Measurements from ENCODE around the gene KCNK10.

KCNK10 gene

DNA sequence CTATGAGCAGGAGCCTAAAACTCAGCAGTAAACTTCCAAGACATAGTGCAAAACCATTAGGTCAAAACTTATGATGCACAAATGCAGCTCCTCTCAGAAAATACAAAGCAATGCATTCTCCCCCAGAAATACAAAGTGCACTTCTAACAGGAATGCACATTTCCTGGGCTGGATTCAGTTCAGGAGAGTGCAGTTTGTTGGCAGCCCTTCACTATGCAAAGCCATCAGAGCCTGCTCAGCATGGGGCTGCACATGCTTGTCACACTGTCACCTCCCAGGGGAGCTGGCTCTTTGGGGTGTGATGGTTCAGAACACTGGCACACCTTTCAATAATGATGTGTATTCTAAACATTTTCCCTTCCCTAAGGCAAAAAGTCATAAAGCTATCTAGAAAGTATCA lies 110.4 kb downstream of the KCNK10 start:
- H3K4me3 ChIP-seq (ENCODE audit: low read depth, low read length, poor library complexity, severe bottlenecking) = no peak overlapping the region
- no peak overlapping the region for H3K27ac ChIP-seq (ENCODE audit: low read depth, low read length, poor library complexity, severe bottlenecking)
- no peaks in the 10 kb centered on the region for H3K9me2 ChIP-seq (ENCODE audit: low read depth, low read length)
- H2AFZ ChIP-seq (ENCODE audit: low read length) = no peak overlapping the region
- H3K36me3 ChIP-seq (ENCODE audit: insufficient read depth, low read length) = no peaks in the 10 kb centered on the region
- H3K27me3 ChIP-seq (ENCODE audit: insufficient read depth, low read length) = no peaks in the 10 kb centered on the region
- no peak overlapping the region for H3K4me2 ChIP-seq (ENCODE audit: low read length)
- TF ChIP-seq EZH2 (IDR thresholded peaks at IDR 0.05; ENCODE audit: borderline replicate concordance, low read length) = no peak
- TF ChIP-seq, protein P1, sequence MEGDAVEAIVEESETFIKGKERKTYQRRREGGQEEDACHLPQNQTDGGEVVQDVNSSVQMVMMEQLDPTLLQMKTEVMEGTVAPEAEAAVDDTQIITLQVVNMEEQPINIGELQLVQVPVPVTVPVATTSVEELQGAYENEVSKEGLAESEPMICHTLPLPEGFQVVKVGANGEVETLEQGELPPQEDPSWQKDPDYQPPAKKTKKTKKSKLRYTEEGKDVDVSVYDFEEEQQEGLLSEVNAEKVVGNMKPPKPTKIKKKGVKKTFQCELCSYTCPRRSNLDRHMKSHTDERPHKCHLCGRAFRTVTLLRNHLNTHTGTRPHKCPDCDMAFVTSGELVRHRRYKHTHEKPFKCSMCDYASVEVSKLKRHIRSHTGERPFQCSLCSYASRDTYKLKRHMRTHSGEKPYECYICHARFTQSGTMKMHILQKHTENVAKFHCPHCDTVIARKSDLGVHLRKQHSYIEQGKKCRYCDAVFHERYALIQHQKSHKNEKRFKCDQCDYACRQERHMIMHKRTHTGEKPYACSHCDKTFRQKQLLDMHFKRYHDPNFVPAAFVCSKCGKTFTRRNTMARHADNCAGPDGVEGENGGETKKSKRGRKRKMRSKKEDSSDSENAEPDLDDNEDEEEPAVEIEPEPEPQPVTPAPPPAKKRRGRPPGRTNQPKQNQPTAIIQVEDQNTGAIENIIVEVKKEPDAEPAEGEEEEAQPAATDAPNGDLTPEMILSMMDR (IDR thresholded peaks at IDR 0.05; ENCODE audit: low read length) = no peak
- no peaks in the 10 kb centered on the region for H3K9me3 ChIP-seq (ENCODE audit: low read length)
- H3K9ac ChIP-seq (ENCODE audit: low read length) = no peak overlapping the region
- peaks cover 9% of the 10 kb centered on the region for H3K4me1 ChIP-seq (ENCODE audit: insufficient read depth, low read length, severe bottlenecking)
- H4K20me1 ChIP-seq (ENCODE audit: insufficient read depth, low read length) = no peaks in the 10 kb centered on the region
- no peaks in the 10 kb centered on the region for H3F3A ChIP-seq (ENCODE audit: insufficient read depth, low read length)
- no peaks in the 10 kb centered on the region for H3K79me2 ChIP-seq (ENCODE audit: insufficient read depth, low read length)

DNA sequence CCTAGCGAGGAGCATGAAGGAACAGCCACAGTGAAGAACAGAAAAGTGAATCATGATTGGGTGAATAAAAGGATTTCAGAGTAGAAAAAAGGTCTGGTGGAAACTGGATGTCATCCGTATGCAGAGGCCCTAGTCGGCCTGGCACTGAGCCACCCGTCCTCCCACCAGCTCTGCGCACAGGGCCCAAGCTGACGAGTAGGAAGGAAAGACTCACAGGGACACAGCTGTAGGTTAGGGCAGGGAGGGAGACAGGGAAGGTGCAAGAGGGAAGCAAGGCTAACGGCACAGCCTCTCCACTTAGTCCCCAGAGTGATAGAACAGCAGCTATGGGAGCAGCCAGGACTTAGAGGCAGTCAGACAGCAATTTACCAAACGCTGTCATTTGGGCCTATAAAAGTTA lies 112.6 kb downstream of the KCNK10 start:
- TF ChIP-seq, protein P1 (IDR thresholded peaks at IDR 0.05; ENCODE audit: low read length) = no peak
- no peak for TF ChIP-seq EZH2 (IDR thresholded peaks at IDR 0.05; ENCODE audit: borderline replicate concordance, low read length)

DNA sequence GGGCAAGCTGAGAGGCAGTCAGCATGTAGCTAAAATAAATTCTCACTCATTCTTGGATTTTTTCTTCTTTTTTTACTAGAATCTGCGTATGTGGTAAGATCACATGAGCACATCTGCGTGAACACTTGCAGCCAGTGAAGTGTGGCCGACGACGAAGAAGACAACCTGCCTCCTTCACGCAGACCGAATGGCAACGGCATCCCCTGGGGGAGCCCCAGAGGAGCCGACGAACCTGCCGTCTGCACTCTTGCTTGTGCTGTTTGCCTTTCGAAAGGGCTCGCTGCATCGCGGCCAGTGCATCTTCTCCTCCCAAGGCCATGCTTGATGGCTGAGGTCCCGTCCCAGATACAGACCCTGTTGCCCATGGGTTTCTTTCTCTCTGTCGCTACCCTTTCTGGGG lies 113.8 kb downstream of the KCNK10 start:
- Histone ChIP-seq H3K9me2 (ENCODE audit: low read depth, low read length) (no peaks in the 10 kb centered on the region), H3F3A (ENCODE audit: insufficient read depth, low read length) (no peaks in the 10 kb centered on the region), H3K27ac (ENCODE audit: low read depth, low read length, poor library complexity, severe bottlenecking) (no peak overlapping the region), H3K36me3 (ENCODE audit: insufficient read depth, low read length) (no peaks in the 10 kb centered on the region), H2AFZ (ENCODE audit: low read length) (no peak overlapping the region), H3K9me3 (ENCODE audit: low read length) (no peaks in the 10 kb centered on the region), H3K79me2 (ENCODE audit: insufficient read depth, low read length) (no peaks in the 10 kb centered on the region), H3K4me3 (ENCODE audit: low read depth, low read length, poor library complexity, severe bottlenecking) (peak overlapping the region; percentile 8), H3K27me3 (ENCODE audit: insufficient read depth, low read length) (no peaks in the 10 kb centered on the region), H4K20me1 (ENCODE audit: insufficient read depth, low read length) (no peaks in the 10 kb centered on the region), H3K4me1 (ENCODE audit: insufficient read depth, low read length, severe bottlenecking) (peaks cover 9% of the 10 kb centered on the region), H3K9ac (ENCODE audit: low read length) (no peak overlapping the region), H3K4me2 (ENCODE audit: low read length) (peak overlapping the region; percentile 20)
- no peak for TF ChIP-seq EZH2 (IDR thresholded peaks at IDR 0.05; ENCODE audit: borderline replicate concordance, low read length)

More for the DNA sequence above, 112.6 kb downstream of the KCNK10 start:
- Histone ChIP-seq H3K4me3 (ENCODE audit: low read depth, low read length, poor library complexity, severe bottlenecking) (no peak overlapping the region), H3K9ac (ENCODE audit: low read length) (no peak overlapping the region), H3K27ac (ENCODE audit: low read depth, low read length, poor library complexity, severe bottlenecking) (no peak overlapping the region), H3F3A (ENCODE audit: insufficient read depth, low read length) (no peaks in the 10 kb centered on the region), H3K9me3 (ENCODE audit: low read length) (no peaks in the 10 kb centered on the region), H3K36me3 (ENCODE audit: insufficient read depth, low read length) (no peaks in the 10 kb centered on the region), H3K4me2 (ENCODE audit: low read length) (no peak overlapping the region), H3K9me2 (ENCODE audit: low read depth, low read length) (no peaks in the 10 kb centered on the region), H3K79me2 (ENCODE audit: insufficient read depth, low read length) (no peaks in the 10 kb centered on the region), H2AFZ (ENCODE audit: low read length) (no peak overlapping the region), H3K4me1 (ENCODE audit: insufficient read depth, low read length, severe bottlenecking) (peaks cover 9% of the 10 kb centered on the region), H3K27me3 (ENCODE audit: insufficient read depth, low read length) (no peaks in the 10 kb centered on the region), H4K20me1 (ENCODE audit: insufficient read depth, low read length) (no peaks in the 10 kb centered on the region)

DNA sequence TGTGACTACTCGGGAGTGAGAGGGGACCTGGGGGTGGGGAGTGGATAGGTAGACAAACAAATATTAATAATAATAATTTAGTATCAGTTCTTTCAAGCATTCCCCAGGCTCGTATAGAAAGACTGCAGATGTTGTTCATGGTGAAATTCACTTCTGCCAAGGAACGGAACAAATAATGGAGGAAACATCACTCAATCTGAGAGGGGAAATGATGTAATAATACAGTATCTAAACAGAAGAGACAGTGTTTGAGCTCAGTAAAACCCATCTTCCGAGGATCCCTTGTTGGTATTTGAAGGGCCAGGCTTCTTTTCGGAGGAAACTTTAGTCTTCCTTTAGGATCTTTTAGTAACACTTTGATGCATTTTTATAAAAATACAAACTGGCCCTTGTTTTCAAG lies 114.2 kb downstream of the KCNK10 start:
- no peak overlapping the region for H3K9ac ChIP-seq (ENCODE audit: low read length)
- H2AFZ ChIP-seq (ENCODE audit: low read length) = no peak overlapping the region

More for the DNA sequence above, 114.2 kb downstream of the KCNK10 start:
- no peak overlapping the region for H3K27ac ChIP-seq (ENCODE audit: low read depth, low read length, poor library complexity, severe bottlenecking)
- no peak for TF ChIP-seq EZH2 (IDR thresholded peaks at IDR 0.05; ENCODE audit: borderline replicate concordance, low read length)
- TF ChIP-seq, protein P1 (IDR thresholded peaks at IDR 0.05; ENCODE audit: low read length) = no peak
- H3K4me2 ChIP-seq (ENCODE audit: low read length) = peak overlapping the region; percentile 20
- H3K9me3 ChIP-seq (ENCODE audit: low read length) = no peaks in the 10 kb centered on the region
- no peaks in the 10 kb centered on the region for H4K20me1 ChIP-seq (ENCODE audit: insufficient read depth, low read length)
- no peaks in the 10 kb centered on the region for H3K9me2 ChIP-seq (ENCODE audit: low read depth, low read length)
- H3K4me3 ChIP-seq (ENCODE audit: low read depth, low read length, poor library complexity, severe bottlenecking) = peak overlapping the region; percentile 8
- H3F3A ChIP-seq (ENCODE audit: insufficient read depth, low read length) = no peaks in the 10 kb centered on the region
- no peaks in the 10 kb centered on the region for H3K79me2 ChIP-seq (ENCODE audit: insufficient read depth, low read length)
- peaks cover 9% of the 10 kb centered on the region for H3K4me1 ChIP-seq (ENCODE audit: insufficient read depth, low read length, severe bottlenecking)
- no peaks in the 10 kb centered on the region for H3K36me3 ChIP-seq (ENCODE audit: insufficient read depth, low read length)
- no peaks in the 10 kb centered on the region for H3K27me3 ChIP-seq (ENCODE audit: insufficient read depth, low read length)

Measured in OCI-LY1 (cell line).